BE2C (cell line): ENCODE measurements around the gene ARHGAP8.

Experiments used
- DNase-seq: peaks from one replicate; pipeline ENCODE4 v3.0.0-alpha.2; 2020
- H3K27me3 ChIP-seq: fragments of 250-450 bp; sonication (Bioruptor Pico); 2 replicates; pipeline ENCODE4 v1.5.1; 2020; ENCODE audit warnings: mild to moderate bottlenecking
- H3K36me3 ChIP-seq: fragments of 250-450 bp; sonication (Bioruptor Pico); 2 replicates; pipeline ENCODE4 v1.5.1; 2020; ENCODE audit warnings: mild to moderate bottlenecking
- H3K4me1 ChIP-seq: fragments of 250-450 bp; sonication (Bioruptor Pico); 2 replicates; pipeline ENCODE4 v1.5.1; 2020
- H3K4me3 ChIP-seq: 2 replicates; pipeline ENCODE4 v1.5.1; 2011; ENCODE audit warnings: low read depth, low read length
- H3K9me3 ChIP-seq: fragments of 250-450 bp; sonication (Bioruptor Pico); 2 replicates; pipeline ENCODE4 v1.5.1; 2020
- TF ChIP-seq, protein P1 (sequence below): IDR thresholded peaks from 2 replicates; pipeline ENCODE4 v1.5.1; 2012; ENCODE audit warnings: mild to moderate bottlenecking, low read depth, low read length

The ARHGAP8 gene

DNA sequence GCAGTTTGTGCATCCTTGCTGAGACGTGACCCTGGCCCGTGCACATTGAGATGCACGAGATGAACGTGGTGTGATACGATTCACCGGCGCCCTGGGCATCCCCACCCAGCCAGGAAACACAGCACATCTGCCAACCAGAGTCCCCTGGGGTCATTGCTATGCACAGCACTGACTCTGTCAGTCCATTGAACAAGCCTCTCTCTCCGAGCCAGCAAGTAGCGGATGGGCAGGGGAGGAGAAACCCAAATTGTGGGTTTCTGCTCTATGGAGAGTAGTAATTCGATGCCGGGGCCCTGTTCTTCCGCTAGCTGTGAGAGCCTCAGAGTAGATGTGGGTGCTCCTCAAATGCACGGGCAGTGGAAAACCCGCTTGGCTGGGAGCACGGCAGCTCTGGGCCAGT is 85.1 kb downstream of the ARHGAP8 start:
- TF ChIP-seq, protein P1, sequence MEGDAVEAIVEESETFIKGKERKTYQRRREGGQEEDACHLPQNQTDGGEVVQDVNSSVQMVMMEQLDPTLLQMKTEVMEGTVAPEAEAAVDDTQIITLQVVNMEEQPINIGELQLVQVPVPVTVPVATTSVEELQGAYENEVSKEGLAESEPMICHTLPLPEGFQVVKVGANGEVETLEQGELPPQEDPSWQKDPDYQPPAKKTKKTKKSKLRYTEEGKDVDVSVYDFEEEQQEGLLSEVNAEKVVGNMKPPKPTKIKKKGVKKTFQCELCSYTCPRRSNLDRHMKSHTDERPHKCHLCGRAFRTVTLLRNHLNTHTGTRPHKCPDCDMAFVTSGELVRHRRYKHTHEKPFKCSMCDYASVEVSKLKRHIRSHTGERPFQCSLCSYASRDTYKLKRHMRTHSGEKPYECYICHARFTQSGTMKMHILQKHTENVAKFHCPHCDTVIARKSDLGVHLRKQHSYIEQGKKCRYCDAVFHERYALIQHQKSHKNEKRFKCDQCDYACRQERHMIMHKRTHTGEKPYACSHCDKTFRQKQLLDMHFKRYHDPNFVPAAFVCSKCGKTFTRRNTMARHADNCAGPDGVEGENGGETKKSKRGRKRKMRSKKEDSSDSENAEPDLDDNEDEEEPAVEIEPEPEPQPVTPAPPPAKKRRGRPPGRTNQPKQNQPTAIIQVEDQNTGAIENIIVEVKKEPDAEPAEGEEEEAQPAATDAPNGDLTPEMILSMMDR = no peak
- H3K4me3 ChIP-seq = no peak overlapping the region
- H3K27me3 ChIP-seq = no peaks in the 10 kb centered on the region
- H3K9me3 ChIP-seq = peaks cover 2% of the 10 kb centered on the region; the same call in 1 of the 2 replicates
- H3K4me1 ChIP-seq = peaks cover 3% of the 10 kb centered on the region; the same call in 1 of the 2 replicates
- no peak for DNase-seq
- no peaks in the 10 kb centered on the region for H3K36me3 ChIP-seq

DNA sequence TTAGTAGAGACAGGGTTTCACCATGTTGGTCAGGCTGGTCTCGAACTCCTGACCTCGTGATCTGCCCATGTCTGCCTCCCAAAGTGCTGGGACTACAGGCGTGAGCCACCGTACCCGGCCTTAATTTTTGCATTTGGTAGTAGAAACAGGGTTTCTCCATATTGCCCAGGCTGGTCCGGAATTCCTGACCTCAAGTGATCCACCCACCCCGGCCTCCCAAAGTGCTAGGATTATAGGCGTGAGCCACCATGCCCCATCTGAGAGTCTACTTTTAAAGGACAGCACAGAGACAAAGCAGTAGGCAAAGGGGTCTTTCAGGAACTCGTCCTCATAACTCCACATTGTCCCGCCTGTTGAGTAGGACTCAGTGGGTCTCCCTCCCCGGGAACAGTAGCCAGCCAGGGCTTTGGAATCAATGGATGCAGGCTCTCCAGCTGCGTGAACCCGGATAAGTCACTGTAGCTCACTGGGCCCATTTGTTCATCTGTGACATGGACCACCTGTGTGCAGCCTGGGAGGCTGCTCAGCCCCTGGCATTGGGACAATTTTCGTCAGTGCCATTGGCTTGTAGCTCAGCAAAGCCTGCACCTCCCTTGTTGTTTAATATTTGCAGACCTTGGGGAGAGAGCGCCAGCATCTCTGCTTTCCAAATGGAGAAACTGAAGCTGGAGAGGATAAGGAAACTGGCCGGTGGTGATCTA is 86.1 kb downstream of the ARHGAP8 start:
- H3K4me3 ChIP-seq = no peak overlapping the region
- H3K9me3 ChIP-seq = peaks cover 2% of the 10 kb centered on the region; the same call in 1 of the 2 replicates
- no peaks in the 10 kb centered on the region for H3K36me3 ChIP-seq
- no peak for DNase-seq
- TF ChIP-seq, protein P1 = no peak
- H3K4me1 ChIP-seq = peaks cover 3% of the 10 kb centered on the region; the same call in 1 of the 2 replicates
- H3K27me3 ChIP-seq = no peaks in the 10 kb centered on the region

DNA sequence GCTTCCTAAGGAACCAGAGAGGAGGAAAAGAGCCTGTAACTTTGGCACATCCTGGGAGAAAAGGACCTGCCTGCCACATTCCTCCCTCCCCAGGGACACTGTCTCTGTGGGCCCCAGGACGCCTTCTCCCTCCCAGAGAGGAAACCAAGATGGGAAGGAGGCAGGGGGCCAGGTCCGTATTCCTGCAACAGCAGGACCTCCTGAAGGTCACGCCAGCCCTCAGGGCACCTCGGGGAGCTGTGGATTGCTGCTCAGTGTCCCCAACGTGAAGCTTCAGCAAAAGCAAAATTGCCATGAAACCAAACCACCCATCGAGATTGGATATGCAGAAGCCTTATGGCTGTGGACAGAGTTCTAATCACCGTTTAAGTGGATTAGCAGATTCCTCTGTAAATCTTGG is 86.7 kb downstream of the ARHGAP8 start:
- H3K27me3 ChIP-seq = no peaks in the 10 kb centered on the region
- H3K9me3 ChIP-seq = peaks cover 2% of the 10 kb centered on the region; the same call in 1 of the 2 replicates
- H3K4me3 ChIP-seq = no peak overlapping the region
- H3K36me3 ChIP-seq = no peaks in the 10 kb centered on the region
- TF ChIP-seq, protein P1 = no peak
- DNase-seq = no peak
- peaks cover 3% of the 10 kb centered on the region; the same call in 1 of the 2 replicates for H3K4me1 ChIP-seq

DNA sequence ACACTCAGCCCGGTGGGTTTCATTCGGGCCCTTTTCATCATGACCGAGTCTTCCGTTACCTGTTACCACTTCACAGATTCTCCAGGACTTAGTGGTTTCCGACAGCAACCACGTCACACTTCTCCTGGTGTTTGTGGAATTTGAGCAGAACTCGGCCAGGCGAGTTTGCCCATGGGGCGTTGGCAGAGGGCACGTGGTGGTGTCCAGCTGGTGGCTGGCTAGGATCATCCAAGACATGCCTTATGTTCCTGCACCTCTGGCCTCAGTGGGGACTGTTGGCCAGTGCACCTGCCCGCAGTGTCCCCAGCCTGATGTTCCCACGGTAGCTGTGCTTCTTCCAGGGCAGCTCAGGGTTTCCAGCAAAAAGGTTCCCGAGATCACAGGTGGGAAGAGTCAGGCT is 87.3 kb downstream of the ARHGAP8 start:
- no peaks in the 10 kb centered on the region for H3K36me3 ChIP-seq
- H3K4me1 ChIP-seq = peaks cover 3% of the 10 kb centered on the region; the same call in 1 of the 2 replicates
- TF ChIP-seq, protein P1 = no peak

DNA sequence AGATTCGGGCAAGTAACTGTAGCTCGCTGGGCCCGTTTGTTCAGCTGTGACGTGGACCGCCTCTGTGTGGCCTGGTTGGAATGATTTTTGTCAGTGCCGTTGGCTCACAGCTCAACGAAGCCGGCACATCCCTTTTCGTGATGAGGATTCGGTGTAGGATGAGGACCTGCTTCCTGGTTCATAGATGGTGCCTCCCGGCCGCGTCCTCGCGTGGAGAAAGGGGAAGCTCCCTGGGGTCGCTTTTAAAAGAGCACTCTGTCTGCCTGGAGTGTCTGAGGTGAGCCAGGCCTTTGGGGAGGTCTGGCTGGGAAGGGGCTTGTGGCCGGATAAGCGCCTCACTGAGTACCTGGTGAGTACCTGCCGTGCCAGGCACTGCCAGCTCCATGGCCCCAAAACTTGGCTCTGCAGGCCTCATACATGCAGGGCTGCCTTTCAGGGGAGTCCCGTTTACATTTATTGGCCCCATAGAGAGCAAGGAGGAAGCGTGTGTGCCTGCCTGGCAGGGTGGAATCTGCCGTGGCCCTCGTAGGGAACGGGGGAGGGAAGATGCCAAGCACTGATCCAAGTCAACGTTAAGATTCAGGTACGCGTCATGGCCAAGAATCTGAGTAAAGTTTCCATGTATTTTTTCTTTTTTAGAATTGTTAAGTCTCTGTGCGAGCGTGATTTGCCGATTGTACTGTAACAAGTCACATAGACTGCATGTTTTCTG is 88.4 kb downstream of the ARHGAP8 start:
- Histone ChIP-seq H3K9me3 (no peaks in the 10 kb centered on the region), H3K27me3 (no peaks in the 10 kb centered on the region), H3K36me3 (no peaks in the 10 kb centered on the region), H3K4me3 (no peak overlapping the region), H3K4me1 (peaks cover 3% of the 10 kb centered on the region; the same call in 1 of the 2 replicates)
- DNase-seq = no peak
- TF ChIP-seq, protein P1 = no peak

More for the DNA sequence above, 87.3 kb downstream of the ARHGAP8 start:
- Histone ChIP-seq H3K4me3 (no peak overlapping the region), H3K27me3 (no peaks in the 10 kb centered on the region), H3K9me3 (peaks cover 2% of the 10 kb centered on the region; the same call in 1 of the 2 replicates)
- DNase-seq = no peak

DNA sequence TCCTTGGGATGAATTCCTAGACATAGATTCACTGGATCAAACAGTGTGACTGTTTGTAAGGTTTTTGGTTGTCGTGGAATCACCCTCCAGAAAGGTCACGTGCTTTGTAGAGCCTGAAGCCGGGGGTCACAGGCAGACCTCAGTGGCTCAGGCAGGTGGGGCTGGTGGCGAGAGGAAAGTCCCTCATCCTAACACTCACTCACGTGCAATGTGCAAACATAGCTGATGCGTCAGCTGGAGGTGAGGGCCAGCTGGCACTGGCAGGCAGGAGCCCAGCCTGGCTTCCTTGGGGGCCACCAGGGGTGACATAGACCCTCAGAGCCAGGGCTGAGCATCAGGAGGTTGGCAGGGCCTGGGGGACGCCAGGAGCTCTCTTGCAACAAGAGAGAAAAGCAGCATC is 90.0 kb downstream of the ARHGAP8 start:
- Histone ChIP-seq H3K27me3 (no peaks in the 10 kb centered on the region), H3K9me3 (no peaks in the 10 kb centered on the region), H3K36me3 (no peaks in the 10 kb centered on the region), H3K4me1 (peaks cover under 1% of the 10 kb centered on the region; the same call in 1 of the 2 replicates), H3K4me3 (no peak overlapping the region)
- DNase-seq = no peak
- TF ChIP-seq, protein P1 = no peak
